HG03342 (cell line): Measurements from ENCODE around the gene PNLIPRP2.

Source experiments
- ATAC-seq: cut with Tn5 transposase; IDR thresholded peaks from one replicate; pipeline ENCODE4 v1.9.1; 2021; ENCODE audit warnings: mild to moderate bottlenecking, moderate library complexity; ENCODE audit not compliant: unreplicated experiment

Gene PNLIPRP2

DNA sequence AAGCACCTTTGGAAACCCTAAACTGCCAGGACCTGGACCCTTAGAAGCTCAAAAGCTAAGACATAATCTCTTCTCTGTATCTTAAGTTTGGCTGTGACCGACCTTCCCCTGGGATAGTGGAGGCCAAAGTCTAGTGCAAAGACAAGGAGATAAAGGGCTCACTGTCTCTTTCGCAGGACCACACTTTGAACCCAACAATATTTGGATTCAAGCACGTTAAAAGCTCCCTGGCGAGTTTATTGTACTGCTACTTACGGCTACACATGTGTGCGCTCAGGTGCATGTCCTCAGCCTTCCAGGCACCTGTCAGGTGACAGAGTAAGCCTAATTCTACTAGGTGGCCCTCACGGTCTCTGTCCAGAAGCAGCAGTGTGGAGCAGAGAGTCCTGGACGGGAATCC, 55.9 kb downstream of the PNLIPRP2 start:
- ATAC-seq: no peak

DNA sequence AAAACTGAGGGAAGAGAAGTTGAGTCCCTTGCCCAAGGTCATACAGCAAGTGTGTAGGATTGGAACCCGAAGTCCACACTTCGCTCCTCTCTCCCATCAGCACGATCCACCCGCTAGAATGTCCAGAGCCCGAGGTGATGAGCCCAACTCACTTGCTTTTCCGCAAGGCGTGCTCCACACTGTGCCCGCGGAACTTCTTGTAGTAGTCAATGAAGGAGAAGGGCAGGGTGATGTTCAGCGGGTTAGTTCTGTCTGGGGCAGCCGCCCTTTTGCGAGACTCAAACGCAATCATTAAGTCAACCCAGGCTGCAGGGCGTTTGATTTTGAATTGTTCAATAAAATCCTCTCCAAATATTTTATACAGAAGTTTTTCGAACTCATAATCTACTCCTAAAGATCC, 58.6 kb downstream of the PNLIPRP2 start:
- no peak for ATAC-seq

DNA sequence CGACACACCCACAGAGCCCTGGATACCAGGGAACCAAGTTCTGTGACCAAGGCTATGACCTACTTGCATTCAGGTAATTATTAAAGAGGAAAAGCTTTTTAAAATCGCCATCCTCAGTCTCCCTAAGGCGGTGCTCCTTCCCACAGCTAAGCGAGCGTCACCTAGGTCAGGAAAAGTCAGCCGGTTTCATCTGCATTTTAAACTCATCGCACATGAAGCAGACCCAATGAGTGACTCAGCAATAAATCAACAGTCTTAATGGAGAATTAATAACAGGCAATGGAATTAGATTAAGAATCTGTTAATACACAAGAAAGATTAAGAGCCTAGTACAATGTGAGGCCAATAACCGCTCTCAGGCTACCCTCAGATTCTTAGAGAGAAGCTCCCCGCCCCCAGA, 62.4 kb downstream of the PNLIPRP2 start:
- ATAC-seq: no peak

DNA sequence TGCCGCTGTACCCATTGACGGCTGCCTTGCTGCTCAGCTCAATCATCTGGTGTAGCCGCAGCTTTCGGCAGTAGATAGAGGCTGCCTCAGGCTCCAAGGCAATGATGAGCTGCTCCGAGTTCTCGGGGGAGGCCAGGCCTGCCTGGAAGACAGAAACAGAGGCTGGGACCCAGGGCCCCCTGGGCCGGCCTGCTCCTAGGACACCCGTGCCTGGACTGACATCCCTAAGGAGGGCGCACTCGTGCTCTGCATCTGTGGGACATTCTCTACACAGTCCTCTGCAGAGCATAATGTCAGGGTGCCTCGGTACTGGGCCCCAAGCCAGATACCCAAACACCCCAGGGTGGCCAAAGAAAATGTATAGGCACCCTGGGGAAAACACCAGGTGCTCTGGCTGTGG, 63.1 kb downstream of the PNLIPRP2 start:
- ATAC-seq: no peak

DNA sequence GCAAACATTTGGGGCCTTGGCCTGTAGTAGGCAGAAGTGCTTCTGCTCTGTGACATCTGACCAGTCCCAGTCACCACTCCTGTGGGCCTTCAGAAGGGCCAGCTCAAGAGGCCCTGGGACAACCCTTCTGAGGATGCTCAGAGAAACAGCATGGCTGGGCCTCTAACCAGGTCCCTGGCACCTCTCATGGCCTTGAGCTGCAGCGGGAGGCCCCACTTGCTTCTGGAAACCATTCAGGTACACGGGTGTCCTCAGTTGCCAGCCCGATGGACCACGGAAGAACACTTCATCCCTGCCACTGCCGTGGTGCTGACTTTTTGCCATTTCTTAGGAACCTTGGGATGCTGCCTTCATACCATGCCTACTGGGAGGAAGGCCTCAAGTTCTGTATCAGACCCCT, 64.0 kb downstream of the PNLIPRP2 start:
- no peak for ATAC-seq

DNA sequence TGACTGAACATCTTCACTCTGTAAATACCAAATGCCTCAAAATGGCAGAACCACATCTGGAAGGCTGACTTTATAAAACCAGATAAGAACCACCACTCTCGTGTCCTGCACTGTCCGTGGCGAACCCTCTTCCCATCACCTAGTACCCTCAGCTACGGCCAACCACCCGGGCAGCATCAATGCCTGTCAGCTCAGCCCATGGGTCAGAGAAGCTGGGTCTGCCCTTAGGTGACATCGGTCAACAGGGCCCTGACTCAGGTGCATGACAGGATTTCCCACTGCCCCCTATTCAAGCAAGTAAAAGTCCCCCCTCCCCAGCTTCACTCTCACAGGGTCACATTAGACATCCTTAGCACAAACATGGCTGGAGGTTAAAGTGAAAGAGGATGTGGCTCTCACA, 65.1 kb downstream of the PNLIPRP2 start:
- no peak for ATAC-seq

DNA sequence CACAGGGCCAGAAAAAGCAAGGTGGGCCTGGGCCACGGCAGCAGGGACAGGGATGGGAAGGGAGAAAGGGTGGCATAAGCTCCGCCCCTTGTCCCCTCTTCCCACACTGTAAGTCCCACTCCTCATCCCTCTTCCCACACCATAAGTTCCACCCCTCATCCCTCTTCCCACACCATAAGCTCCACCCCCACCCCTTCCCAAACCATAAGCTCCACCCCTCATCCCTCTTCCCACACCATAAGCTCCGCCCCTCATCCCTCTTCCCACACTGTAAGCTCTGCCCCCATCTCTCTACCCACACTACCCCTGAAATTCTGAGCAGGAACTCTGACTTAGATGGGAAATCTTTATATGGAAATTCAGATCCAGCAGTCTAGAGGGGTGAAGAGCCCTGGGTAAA, 65.9 kb downstream of the PNLIPRP2 start:
- ATAC-seq: no peak

DNA sequence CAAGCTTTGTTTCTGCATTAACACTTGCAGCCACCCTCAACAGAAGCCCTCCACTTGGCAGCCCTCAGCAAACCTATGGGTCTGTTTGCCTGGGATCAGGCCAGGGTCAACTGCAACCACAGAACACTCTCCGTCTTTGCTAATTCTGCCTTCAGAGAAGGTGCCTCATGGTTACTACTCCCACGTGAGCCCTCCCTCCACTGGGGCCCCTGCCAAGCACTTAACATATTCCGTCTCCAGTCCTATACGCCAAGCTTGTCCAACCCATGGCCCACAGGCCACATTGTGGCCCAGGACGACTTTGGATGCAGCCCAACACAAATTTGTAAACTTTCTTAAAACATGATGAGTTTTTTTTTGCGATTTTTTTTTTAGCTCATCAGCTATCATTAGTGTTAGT, 66.9 kb downstream of the PNLIPRP2 start:
- no peak for ATAC-seq

DNA sequence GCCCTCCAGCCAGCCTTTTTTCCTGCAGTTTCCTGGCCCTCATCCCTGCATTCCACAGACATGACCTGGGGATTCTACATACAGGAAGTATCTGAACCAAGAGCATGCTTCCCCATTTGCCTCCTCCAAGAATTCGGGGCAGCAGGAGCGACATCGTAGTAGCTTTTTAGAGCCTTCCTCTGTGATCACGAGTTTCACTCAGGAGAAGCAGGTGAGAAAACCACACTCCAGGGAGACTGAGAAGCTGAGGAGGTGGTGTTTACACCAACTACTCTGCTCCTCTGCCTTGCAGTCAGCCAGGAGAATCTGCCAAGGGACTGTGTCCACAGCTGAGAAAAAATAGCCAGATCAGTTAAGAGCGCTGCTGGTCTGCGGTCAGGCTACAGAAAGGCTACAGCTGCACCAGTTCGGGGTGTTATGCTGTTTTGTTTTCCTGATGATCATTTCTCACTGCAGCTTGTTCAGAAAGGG, 67.5 kb downstream of the PNLIPRP2 start:
- ATAC-seq: no peak

DNA sequence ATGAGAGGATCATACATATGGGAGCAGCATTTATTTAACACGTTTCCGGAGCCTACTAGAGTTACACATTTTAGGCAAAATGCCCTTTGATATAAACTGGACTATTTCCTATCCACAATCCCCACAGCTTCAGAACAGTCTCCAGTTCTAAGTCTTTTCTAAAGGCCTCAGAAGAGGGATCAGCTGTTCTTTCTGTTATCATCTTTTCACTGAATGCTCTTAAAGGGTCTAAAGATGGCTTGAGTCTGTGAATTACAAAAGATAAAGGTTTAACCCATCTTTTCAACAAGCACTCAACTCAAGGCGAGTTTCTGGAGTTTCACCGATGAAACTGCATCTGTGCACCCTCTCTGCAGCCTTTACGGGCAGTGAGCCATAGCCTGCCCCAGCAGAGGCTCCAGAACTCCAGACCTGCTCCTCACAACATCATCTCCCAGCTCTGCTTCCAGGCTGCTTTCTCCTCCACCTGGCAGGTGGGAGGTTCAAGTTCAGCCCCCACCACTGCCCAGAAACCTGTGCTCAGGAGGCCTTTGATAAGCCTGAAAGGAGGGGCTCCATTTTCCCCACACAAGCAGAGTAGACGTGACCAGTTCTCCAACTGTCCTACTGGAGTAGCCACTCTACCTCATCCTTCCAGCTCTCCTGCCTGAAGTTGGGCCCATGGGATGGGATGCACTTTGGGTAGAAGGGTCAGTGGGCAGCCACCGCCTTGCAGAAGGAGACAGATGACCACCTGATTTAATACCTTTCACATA, 68.2 kb downstream of the PNLIPRP2 start:
- ATAC-seq: no peak

DNA sequence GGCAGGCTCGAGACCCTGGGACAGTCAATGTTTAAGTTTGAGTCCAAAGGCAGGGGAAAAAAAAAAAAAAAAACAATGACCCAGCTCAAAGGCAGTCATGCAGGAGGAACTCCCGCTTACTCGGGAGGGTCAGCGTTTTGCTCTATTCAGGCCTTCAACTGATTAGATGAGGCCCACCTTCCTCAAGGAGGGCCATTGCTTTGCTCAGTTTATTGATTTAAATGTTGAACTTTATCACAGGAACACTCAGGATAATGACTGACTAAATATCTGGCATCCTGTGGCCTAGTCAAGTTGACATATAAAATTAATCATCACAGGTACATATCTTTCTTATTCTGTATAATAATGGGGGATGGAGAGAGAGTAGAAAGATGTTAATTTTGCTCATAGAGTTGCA, 69.0 kb downstream of the PNLIPRP2 start:
- no peak for ATAC-seq

DNA sequence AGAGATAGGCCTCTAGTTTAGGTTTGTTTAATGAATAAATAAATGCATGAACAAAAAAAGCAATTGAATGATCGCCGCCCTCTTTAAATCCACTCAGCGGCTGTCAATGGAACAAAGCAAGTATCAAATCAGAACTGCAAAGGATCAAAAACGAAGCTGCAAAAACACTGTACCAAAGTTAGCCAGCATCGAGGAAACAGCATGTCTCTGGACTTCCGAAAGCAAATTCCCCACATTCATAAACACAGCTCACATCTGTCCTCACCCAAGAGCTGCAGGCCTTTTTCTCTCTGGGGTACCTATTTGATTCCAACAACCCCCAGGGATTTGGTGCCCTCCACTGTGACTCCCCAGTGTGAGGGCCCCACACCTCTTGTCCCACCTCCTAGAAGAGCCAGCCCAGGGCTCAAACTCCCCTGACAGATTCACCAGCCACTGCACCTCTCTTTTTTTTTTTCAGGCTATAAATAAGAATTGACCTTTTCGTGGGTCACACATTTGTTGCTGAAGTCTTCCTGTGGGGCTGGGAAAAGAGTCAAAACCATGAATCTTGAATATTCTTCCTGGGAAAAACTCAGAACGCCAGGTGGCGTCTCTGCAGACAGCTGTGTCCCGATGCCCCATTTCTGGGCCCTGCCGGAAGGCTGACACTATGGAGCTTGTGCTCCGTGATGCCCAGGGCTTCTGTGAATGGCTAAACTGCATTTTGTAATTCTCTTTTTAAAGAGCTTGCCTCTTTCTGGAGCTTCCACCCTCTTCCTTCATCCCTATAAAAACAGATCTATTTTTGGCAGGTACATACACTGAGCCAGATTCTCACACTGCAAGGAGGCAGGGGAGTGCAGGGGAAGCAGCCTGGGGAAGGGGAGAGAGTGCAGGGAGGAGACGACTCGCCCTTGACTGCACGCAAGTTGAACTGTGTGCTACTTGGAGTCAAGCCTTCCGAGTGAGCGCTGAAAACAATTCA, 69.9 kb downstream of the PNLIPRP2 start:
- no peak for ATAC-seq

DNA sequence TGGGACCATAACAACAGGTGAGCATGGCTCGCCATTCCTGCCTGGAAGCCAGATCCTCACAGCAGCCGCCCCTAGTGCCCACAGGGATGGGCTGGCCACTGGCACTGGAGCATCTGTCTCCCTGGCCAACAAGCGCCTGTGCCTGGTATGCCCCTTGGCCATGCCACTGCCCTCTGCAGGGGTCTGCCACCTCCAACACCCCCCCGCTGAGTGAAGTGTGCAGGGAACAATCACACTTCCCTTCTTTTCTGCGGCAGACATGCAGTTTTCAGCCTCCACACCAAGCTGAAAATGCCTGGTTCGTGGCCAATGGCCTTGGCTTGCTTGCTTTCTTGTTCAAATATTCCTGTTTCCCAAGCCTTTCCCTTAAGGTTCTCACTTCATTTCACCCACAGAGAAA, 70.9 kb downstream of the PNLIPRP2 start:
- no peak for ATAC-seq

DNA sequence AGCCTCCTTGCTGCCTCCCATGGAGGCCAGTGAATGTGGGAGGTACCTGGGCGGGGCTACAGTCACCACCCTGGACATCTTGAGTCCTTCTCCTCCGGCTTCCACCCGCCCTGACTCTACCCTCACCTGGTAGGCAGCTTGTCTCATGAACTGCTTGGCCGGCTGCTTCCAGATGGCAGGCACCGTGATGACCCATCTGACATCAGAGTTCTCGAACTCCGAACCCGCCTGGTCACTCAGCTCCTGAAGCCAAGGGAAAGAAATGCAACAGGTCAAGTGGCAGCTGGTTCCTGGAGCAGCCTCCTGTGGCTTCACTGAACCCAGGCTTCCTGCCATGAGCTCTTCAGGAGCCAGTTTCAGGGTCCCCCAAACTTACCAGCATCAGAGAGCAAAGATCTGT, 71.5 kb downstream of the PNLIPRP2 start:
- no peak for ATAC-seq

DNA sequence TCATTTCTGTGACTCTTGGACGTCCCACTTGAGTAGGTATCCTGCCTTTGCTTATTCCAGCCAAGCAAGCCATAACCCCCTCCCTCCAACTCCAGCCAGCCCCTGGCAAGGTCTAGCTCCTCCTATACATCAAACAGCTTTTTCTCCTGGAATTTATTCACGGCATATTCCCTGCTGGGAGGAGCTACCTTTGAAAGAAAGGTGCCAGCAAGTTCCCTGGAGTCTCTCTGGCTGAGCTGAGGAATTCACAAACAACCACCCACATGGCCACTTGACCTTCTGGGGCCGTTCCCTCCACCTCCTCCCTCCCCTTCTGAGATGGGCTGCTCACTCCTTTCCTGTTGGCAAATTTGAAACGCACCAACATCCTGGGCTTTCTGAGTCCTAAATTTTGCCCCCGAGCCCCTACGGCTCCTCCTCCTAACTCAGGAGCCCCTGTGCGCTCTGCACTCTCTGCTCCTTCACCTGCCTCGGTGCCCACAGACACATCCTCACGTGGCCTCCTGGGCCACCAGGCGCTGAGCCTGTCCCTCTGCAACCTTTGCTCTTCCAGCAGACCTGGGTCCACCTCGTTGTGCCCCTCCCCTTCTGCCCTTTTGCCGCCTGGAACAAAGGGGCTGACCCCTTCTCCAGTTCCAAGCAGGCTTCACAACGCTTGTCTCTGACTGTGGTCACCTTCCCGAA, 73.6 kb downstream of the PNLIPRP2 start:
- ATAC-seq: no peak
